Loucy (cell line): ENCODE data around the gene GOLGA1.

ENCODE experiments used
- H2AFZ ChIP-seq: fragments of 200-600 bp; sonication (generic); 2 replicates; pipeline ENCODE4 v1.6.0; 2016; ENCODE audit warnings: antibody characterized with exemption, mild to moderate bottlenecking, low read length, moderate library complexity
- H3F3A ChIP-seq: fragments of 200-600 bp; 2 replicates; pipeline ENCODE4 v1.6.0; 2016; ENCODE audit warnings: antibody characterized with exemption, low read depth, mild to moderate bottlenecking
- H3K27me3 ChIP-seq: fragments of 200-600 bp; sonication (generic); 2 replicates; pipeline ENCODE4 v1.6.1; 2014; ENCODE audit warnings: low read length, mild to moderate bottlenecking; ENCODE audit not compliant: insufficient read depth, poor library complexity, severe bottlenecking
- H3K36me3 ChIP-seq: fragments of 200-600 bp; sonication (generic); 2 replicates; pipeline ENCODE4 v1.6.1; 2016; ENCODE audit warnings: low read length; ENCODE audit not compliant: insufficient read depth
- H3K4me1 ChIP-seq: fragments of 200-600 bp; sonication (generic); 2 replicates; pipeline ENCODE4 v1.5.1; 2014; ENCODE audit warnings: low read length, mild to moderate bottlenecking; ENCODE audit not compliant: insufficient read depth, poor library complexity, severe bottlenecking
- H3K4me2 ChIP-seq: fragments of 200-600 bp; sonication (generic); 2 replicates; pipeline ENCODE4 v1.6.0; 2014; ENCODE audit warnings: antibody characterized with exemption, low read length, low read depth, mild to moderate bottlenecking; ENCODE audit not compliant: poor library complexity, severe bottlenecking
- H3K4me3 ChIP-seq: fragments of 200-600 bp; sonication (generic); 2 replicates; pipeline ENCODE4 v1.5.1; 2014; ENCODE audit warnings: low read length, mild to moderate bottlenecking, mixed read lengths; ENCODE audit not compliant: poor library complexity, severe bottlenecking
- H3K79me2 ChIP-seq: fragments of 200-600 bp; sonication (generic); 2 replicates; pipeline ENCODE4 v1.6.1; 2014; ENCODE audit warnings: low read length; ENCODE audit not compliant: insufficient read depth
- H3K9ac ChIP-seq: fragments of 200-600 bp; sonication (generic); 2 replicates; pipeline ENCODE4 v1.6.0; 2014; ENCODE audit warnings: mild to moderate bottlenecking, low read depth, low read length, moderate library complexity; ENCODE audit not compliant: poor library complexity, severe bottlenecking
- H3K9me2 ChIP-seq: fragments of 200-600 bp; sonication (generic); replicated peaks from 2 replicates; pipeline ENCODE4 v1.6.1; 2016; ENCODE audit warnings: low read depth, low read length, mixed read lengths
- H3K9me3 ChIP-seq: fragments of 200-600 bp; sonication (generic); 2 replicates; pipeline ENCODE4 v1.6.1; 2014; ENCODE audit warnings: mild to moderate bottlenecking, antibody characterized with exemption, low read length, low read depth; ENCODE audit not compliant: insufficient read depth
- H4K20me1 ChIP-seq: fragments of 200-600 bp; sonication (generic); 2 replicates; pipeline ENCODE4 v1.6.0; 2014; ENCODE audit warnings: antibody characterized with exemption, low read length, mild to moderate bottlenecking; ENCODE audit not compliant: insufficient read depth, poor library complexity, severe bottlenecking
- EZH2phosphoT487 ChIP-seq: fragments of 200-600 bp; IDR thresholded peaks from 2 replicates; pipeline ENCODE4 v1.6.1; 2018; ENCODE audit warnings: antibody characterized with exemption, mild to moderate bottlenecking, moderate library complexity, borderline replicate concordance
- TF ChIP-seq, protein P1 (sequence below): fragments of 200-600 bp; sonication (generic); conservative IDR thresholded peaks from 2 replicates; pipeline ENCODE4 v1.5.1; 2014; ENCODE audit warnings: mild to moderate bottlenecking, antibody characterized with exemption, low read length

The GOLGA1 gene

DNA sequence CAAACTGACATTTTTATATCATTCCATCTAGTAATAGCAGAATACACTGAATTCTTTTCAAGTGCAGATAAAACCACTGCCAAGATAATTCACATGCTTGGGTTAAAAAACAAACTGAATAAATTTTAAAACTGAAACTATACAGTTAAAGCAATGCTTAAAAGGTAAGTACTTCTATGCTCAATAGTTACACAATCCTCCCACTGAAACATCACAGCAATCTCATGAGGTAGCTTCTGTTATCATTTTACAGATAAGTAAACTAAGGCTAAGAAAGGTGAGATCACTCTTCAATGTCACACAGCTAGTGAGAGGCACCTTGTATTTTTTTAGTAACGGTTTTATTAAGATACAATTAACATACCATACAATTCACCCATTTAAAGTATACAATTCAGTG, 13.4 kb upstream of the GOLGA1 start:
- TF ChIP-seq, protein P1, sequence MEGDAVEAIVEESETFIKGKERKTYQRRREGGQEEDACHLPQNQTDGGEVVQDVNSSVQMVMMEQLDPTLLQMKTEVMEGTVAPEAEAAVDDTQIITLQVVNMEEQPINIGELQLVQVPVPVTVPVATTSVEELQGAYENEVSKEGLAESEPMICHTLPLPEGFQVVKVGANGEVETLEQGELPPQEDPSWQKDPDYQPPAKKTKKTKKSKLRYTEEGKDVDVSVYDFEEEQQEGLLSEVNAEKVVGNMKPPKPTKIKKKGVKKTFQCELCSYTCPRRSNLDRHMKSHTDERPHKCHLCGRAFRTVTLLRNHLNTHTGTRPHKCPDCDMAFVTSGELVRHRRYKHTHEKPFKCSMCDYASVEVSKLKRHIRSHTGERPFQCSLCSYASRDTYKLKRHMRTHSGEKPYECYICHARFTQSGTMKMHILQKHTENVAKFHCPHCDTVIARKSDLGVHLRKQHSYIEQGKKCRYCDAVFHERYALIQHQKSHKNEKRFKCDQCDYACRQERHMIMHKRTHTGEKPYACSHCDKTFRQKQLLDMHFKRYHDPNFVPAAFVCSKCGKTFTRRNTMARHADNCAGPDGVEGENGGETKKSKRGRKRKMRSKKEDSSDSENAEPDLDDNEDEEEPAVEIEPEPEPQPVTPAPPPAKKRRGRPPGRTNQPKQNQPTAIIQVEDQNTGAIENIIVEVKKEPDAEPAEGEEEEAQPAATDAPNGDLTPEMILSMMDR: no peak
- Histone ChIP-seq H3K9me3 (no peaks in the 10 kb centered on the region), H3K4me1 (no peaks in the 10 kb centered on the region), H3K36me3 (peaks cover 18% of the 10 kb centered on the region), H3K27me3 (no peaks in the 10 kb centered on the region), H3K4me2 (no peak overlapping the region), H4K20me1 (no peaks in the 10 kb centered on the region), H3K9ac (no peak overlapping the region), H3F3A (no peaks in the 10 kb centered on the region), H3K4me3 (no peak overlapping the region), H3K79me2 (no peaks in the 10 kb centered on the region), H3K9me2 (no peaks in the 10 kb centered on the region), H2AFZ (no peak overlapping the region)

DNA sequence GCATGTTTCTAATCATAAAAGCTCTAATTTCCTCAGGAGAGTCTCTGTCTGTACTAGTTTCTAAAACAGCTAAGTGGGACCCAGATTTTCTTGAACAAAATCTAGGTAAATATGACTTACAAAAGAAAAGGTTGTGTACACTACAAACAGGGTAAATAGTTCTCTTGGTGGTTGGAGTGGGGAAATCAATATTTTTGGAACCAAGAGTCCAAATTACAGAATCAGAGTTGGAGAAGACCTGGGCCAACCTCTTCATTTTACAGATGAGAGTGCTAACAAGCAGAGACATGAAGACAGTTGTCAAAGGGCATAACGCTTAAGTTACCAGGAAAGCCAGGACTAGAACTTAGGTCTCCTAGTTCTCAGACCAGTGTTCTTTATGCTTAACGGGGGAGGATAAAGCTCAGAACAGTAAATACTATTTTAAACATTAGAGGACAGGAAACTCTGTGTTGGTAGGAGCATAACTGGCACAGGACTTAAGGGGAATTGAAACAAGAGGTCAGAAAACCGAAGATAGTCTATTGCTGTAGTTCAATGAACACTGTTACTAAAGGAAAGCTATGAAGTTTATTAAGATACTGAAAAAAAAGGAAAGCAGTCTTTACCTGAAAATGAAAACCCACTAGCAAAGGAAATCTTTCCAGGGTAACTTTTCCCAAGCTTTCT, 9.3 kb upstream of the GOLGA1 start:
- Histone ChIP-seq H3K27me3 (no peaks in the 10 kb centered on the region), H3K9ac (no peak overlapping the region), H3F3A (no peaks in the 10 kb centered on the region), H3K4me1 (no peaks in the 10 kb centered on the region), H3K36me3 (peaks cover 13% of the 10 kb centered on the region; the same call in 1 of the 2 replicates), H3K4me3 (no peak overlapping the region), H4K20me1 (no peaks in the 10 kb centered on the region), H3K9me2 (no peaks in the 10 kb centered on the region), H2AFZ (no peak overlapping the region), H3K4me2 (no peak overlapping the region), H3K9me3 (no peaks in the 10 kb centered on the region), H3K79me2 (no peaks in the 10 kb centered on the region)
- TF ChIP-seq, protein P1: no peak
- TF ChIP-seq EZH2phosphoT487: no peak

DNA sequence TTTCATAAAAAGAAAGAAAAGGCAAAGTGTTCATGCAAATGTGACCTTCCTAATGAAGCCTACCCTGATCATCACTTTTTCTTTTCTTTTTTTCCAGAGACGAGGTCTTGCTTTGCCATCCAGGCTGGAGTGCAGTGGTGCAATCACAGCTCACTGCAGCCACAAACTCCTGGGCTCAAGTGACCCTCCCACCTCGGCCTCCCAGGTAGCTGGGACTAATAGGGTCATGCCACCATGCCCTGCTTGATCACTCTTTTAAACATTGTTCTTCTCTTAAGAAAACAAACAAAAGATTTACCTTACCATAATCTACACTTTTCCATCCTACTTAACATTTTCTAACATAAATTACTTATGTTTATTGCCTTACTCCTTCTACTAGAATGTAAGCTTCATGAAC, 8.5 kb upstream of the GOLGA1 start:
- Histone ChIP-seq H3K27me3 (no peaks in the 10 kb centered on the region), H4K20me1 (no peaks in the 10 kb centered on the region), H3K4me1 (no peaks in the 10 kb centered on the region), H3K79me2 (no peaks in the 10 kb centered on the region), H3K36me3 (peaks cover 13% of the 10 kb centered on the region; the same call in 1 of the 2 replicates), H3F3A (no peaks in the 10 kb centered on the region), H3K4me2 (no peak overlapping the region), H3K9me2 (no peaks in the 10 kb centered on the region), H3K9ac (no peak overlapping the region), H3K4me3 (no peak overlapping the region), H2AFZ (no peak overlapping the region), H3K9me3 (no peaks in the 10 kb centered on the region)
- no peak for TF ChIP-seq EZH2phosphoT487
- TF ChIP-seq, protein P1: no peak
